Liver (tissue), 9 donors: Measurements from ENCODE around the gene GON4L. TPM values are rescaled to one million over a fixed set of nuclear protein-coding genes. Genes with fewer than 3 reads are reported as not detected.

ENCODE experiments used
- DNase-seq: peaks from one replicate; pipeline ENCODE4 v3.0.0-alpha.2; 2017; ENCODE audit warnings: low spot score
- H3K27ac ChIP-seq, 2 donors: one replicate each; pipeline ENCODE4 v1.7.0; 2013; ENCODE audit warnings: inconsistent platforms in 2 of 2, low read length in 2 of 2, control low read depth in 1 of 2, low read depth in 1 of 2, mild to moderate bottlenecking in 1 of 2
- H3K27me3 ChIP-seq, 4 donors: one replicate each; pipeline versions ENCODE4 v1.6.1 to v1.7.0; 2013; ENCODE audit warnings: low read length in 3 of 4, inconsistent platforms in 1 of 4, mild to moderate bottlenecking in 1 of 4, moderate library complexity in 1 of 4; ENCODE audit not compliant: control insufficient read depth in 4 of 4, insufficient read depth in 4 of 4
- H3K36me3 ChIP-seq, 4 donors: one replicate each; pipeline versions ENCODE4 v1.6.1 to v1.7.0; 2013; ENCODE audit warnings: low read length in 3 of 4, mild to moderate bottlenecking in 3 of 4, low read depth in 1 of 4, moderate library complexity in 1 of 4; ENCODE audit not compliant: control insufficient read depth in 4 of 4, insufficient read depth in 3 of 4
- H3K4me1 ChIP-seq, 4 donors: one replicate each; pipeline versions ENCODE4 v1.6.1 to v1.7.0; 2013; ENCODE audit warnings: low read length in 3 of 4, mild to moderate bottlenecking in 3 of 4, moderate library complexity in 1 of 4; ENCODE audit not compliant: control insufficient read depth in 4 of 4, insufficient read depth in 4 of 4
- H3K4me3 ChIP-seq, 3 donors: one replicate each; pipeline versions ENCODE4 v1.6.1 to v1.7.0; 2013; ENCODE audit warnings: low read length in 3 of 3, control low read depth in 1 of 3, low read depth in 1 of 3, mild to moderate bottlenecking in 1 of 3
- H3K9ac ChIP-seq, 2 donors: one replicate each; pipeline ENCODE4 v1.7.0; 2013; ENCODE audit warnings: low read length in 2 of 2, mild to moderate bottlenecking in 2 of 2, moderate library complexity in 2 of 2, control low read depth in 1 of 2, low read depth in 1 of 2
- H3K9me3 ChIP-seq, 4 donors: one replicate each; pipeline versions ENCODE4 v1.6.1 to v1.7.0; 2013; ENCODE audit warnings: low read length in 3 of 4; ENCODE audit not compliant: control insufficient read depth in 4 of 4
- ATF3 ChIP-seq: IDR thresholded peaks from 2 replicates; pipeline ENCODE4 v1.6.1; 2016; ENCODE audit warnings: antibody characterized with exemption
- CTCF ChIP-seq: fragments of 150-350 bp; IDR thresholded peaks from 2 replicates; pipeline ENCODE4 v1.5.1; 2017; ENCODE audit warnings: improper control_type of control experiment, low read depth, low read length; ENCODE audit not compliant: missing input control
- EGR1 ChIP-seq, 2 donors: IDR thresholded peaks; 2 replicates each; pipeline ENCODE4 v1.6.1; 2016 to 2018; ENCODE audit warnings: antibody characterized with exemption in 2 of 2, low read depth in 2 of 2
- FOXA1 ChIP-seq: IDR thresholded peaks from 2 replicates; pipeline ENCODE4 v1.6.1; 2016; ENCODE audit warnings: antibody characterized with exemption
- FOXA2 ChIP-seq: IDR thresholded peaks from 2 replicates; pipeline ENCODE4 v1.6.1; 2016; ENCODE audit warnings: antibody characterized with exemption
- GABPA ChIP-seq, 2 donors: IDR thresholded peaks in 1 of 2; conservative IDR thresholded peaks in 1 of 2; 2 replicates each; pipeline ENCODE4 v1.6.1; 2016; ENCODE audit warnings: antibody characterized with exemption in 2 of 2, mild to moderate bottlenecking in 1 of 2, moderate library complexity in 1 of 2
- HNF4A ChIP-seq, 2 donors: conservative IDR thresholded peaks; 2 replicates each; pipeline ENCODE4 v1.6.1; 2016; ENCODE audit warnings: antibody characterized with exemption in 2 of 2, mild to moderate bottlenecking in 2 of 2
- HNF4G ChIP-seq: IDR thresholded peaks from 2 replicates; pipeline ENCODE4 v1.6.1; 2016; ENCODE audit warnings: antibody characterized with exemption
- JUND ChIP-seq, 2 donors: IDR thresholded peaks; 2 replicates each; pipeline ENCODE4 v1.6.1; 2016; ENCODE audit warnings: antibody characterized with exemption in 2 of 2
- MAX ChIP-seq: IDR thresholded peaks from 2 replicates; pipeline ENCODE4 v1.6.1; 2016; ENCODE audit warnings: antibody characterized with exemption
- NR2F2 ChIP-seq: IDR thresholded peaks from 2 replicates; pipeline ENCODE4 v1.6.1; 2016; ENCODE audit warnings: antibody characterized with exemption
- RAD21 ChIP-seq, 2 donors: IDR thresholded peaks; 2 replicates each; pipeline ENCODE4 v1.6.1; 2016; ENCODE audit warnings: antibody characterized with exemption in 2 of 2, mild to moderate bottlenecking in 2 of 2
- RXRA ChIP-seq, 2 donors: IDR thresholded peaks; 2 replicates each; pipeline ENCODE4 v1.6.1; 2017 to 2018; ENCODE audit warnings: antibody characterized with exemption in 2 of 2, mild to moderate bottlenecking in 1 of 2
- SP1 ChIP-seq: IDR thresholded peaks from 2 replicates; pipeline ENCODE4 v1.6.1; 2018; ENCODE audit warnings: antibody characterized with exemption, mild to moderate bottlenecking
- TAF1 ChIP-seq: conservative IDR thresholded peaks from 2 replicates; pipeline ENCODE4 v1.6.1; 2016; ENCODE audit warnings: antibody characterized with exemption, mild to moderate bottlenecking
- YY1 ChIP-seq: IDR thresholded peaks from 2 replicates; pipeline ENCODE4 v1.6.1; 2016; ENCODE audit warnings: antibody characterized with exemption, mild to moderate bottlenecking
- ZBTB33 ChIP-seq: IDR thresholded peaks from 2 replicates; pipeline ENCODE4 v1.6.1; 2016; ENCODE audit warnings: antibody characterized with exemption
- WGBS: extraction: QIAGEN DNeasy Blood & Tissue Kit; methylation state at CpG from one replicate; pipeline ENCODE4 v1.1.7; 2013; 5-methylcytosine and 5-hydroxymethylcytosine counted together
- polyA plus RNA-seq, 2 donors: library from polyadenylated mRNA; stranded (reverse) in 1 of 2; unstranded in 1 of 2; fragments of 200-250 nt in 1 of 2; fragments of >200 nt in 1 of 2; fragmentation: Nextera tagmentation in 1 of 2; extraction: Ambion mirVana in 1 of 2; gene quantifications; one replicate each; pipeline versions ENCODE4 v1.2.1 to v1.2.3, GENCODE V29; 2013 to 2015
- total RNA-seq, 2 donors: library from RNA; depleted of rRNA; stranded (reverse); fragments of >200 nt; gene quantifications; one replicate each; pipeline ENCODE4 v1.2.3, GENCODE V29; 2014
- donor health status: healthy.
- donor health status: healthy.
- donor health status: healthy.
- donor health status: healthy.
- donor health status: healthy.

The GON4L gene
- total and polyA plus RNA-seq, 4 donors = 5.7 to 26.2 (median 15.7) TPM

- Histone ChIP-seq H3K36me3 (peaks cover 0 to 6% (median 4%) of the 10 kb centered on the region in 4 donors), H3K9ac (peak overlapping the region; percentile 78 to 99), H3K4me1 (peaks cover 5 to 23% (median 16%) of the 10 kb centered on the region in 4 donors), H3K9me3 (no peaks in the 10 kb centered on the region), H3K4me3 (peak overlapping the region; percentile 50 to 84 (median 63)), H3K27ac (peak overlapping the region; percentile 96 to 98), H3K27me3 (no peaks in the 10 kb centered on the region)
- peak in 1 of 2 donors; percentile 12 for TF ChIP-seq RXRA (IDR thresholded peaks at IDR 0.05)
- TF ChIP-seq EGR1 (IDR thresholded peaks at IDR 0.05; ENCODE audit: low read depth in 2 of 2) = no peak
- no peak for TF ChIP-seq YY1
- TF ChIP-seq JUND (IDR thresholded peaks at IDR 0.05) = no peak
- 39% methylated on average over 12 of the region's 12 CpGs for WGBS
- DNase-seq = no peak
Observed at GRCh38 chr1:155858800-155859233, 1.8 kb upstream of the GON4L start.

- Histone ChIP-seq H3K27me3 (no peaks in the 10 kb centered on the region), H3K4me3 (peak overlapping the region; percentile 71 to 99 (median 96)), H3K4me1 (peaks cover 5 to 23% (median 16%) of the 10 kb centered on the region in 4 donors), H3K27ac (peak overlapping the region; percentile 91 to 94), H3K9me3 (no peaks in the 10 kb centered on the region), H3K36me3 (peaks cover 4 to 24% (median 16%) of the 10 kb centered on the region in 4 donors), H3K9ac (peak overlapping the region; percentile 97)
- no peak for TF ChIP-seq HNF4A (conservative IDR thresholded peaks at IDR 0.05)
- no peak for TF ChIP-seq RXRA (IDR thresholded peaks at IDR 0.05)
- TF ChIP-seq NR2F2 = no peak
- DNase-seq = no peak
- 56% methylated on average over 20 of the region's 20 CpGs for WGBS
Observed at GRCh38 chr1:155856257-155856974, 598 bp downstream of the GON4L start.

- no peak for TF ChIP-seq YY1
- TF ChIP-seq RAD21 (IDR thresholded peaks at IDR 0.05) = no peak
- TF ChIP-seq FOXA2 = no peak
- no peak for TF ChIP-seq NR2F2
- TF ChIP-seq JUND (IDR thresholded peaks at IDR 0.05) = no peak
- no peak for TF ChIP-seq GABPA (IDR thresholded peaks at IDR 0.05 in 1 of 2, conservative IDR thresholded peaks at IDR 0.05 in 1 of 2)
- Histone ChIP-seq H3K27ac (no peak overlapping the region), H3K4me1 (no peaks in the 10 kb centered on the region), H3K36me3 (peaks cover 7 to 33% (median 22%) of the 10 kb centered on the region in 4 donors), H3K27me3 (no peaks in the 10 kb centered on the region), H3K4me3 (no peak overlapping the region), H3K9me3 (no peaks in the 10 kb centered on the region), H3K9ac (no peak overlapping the region)
- 92% methylated on average over 3 of the region's 3 CpGs for WGBS
- DNase-seq = no peak
Observed at GRCh38 chr1:155850345-155850744, 6.7 kb downstream of the GON4L start.

GRCh38 chr1:155847823-155848529 is 9.0 kb downstream of the GON4L start:
- Histone ChIP-seq H3K4me3 (no peak overlapping the region), H3K4me1 (no peaks in the 10 kb centered on the region), H3K27ac (no peak overlapping the region), H3K9me3 (no peaks in the 10 kb centered on the region), H3K9ac (no peak overlapping the region), H3K36me3 (peaks cover 2 to 23% (median 15%) of the 10 kb centered on the region in 4 donors), H3K27me3 (no peaks in the 10 kb centered on the region)
- DNase-seq = no peak
- 93% methylated on average over 1 of the region's 1 CpG for WGBS
- TF ChIP-seq CTCF (no peak), FOXA2 (no peak), HNF4G (no peak), GABPA (IDR thresholded peaks at IDR 0.05 in 1 of 2, conservative IDR thresholded peaks at IDR 0.05 in 1 of 2) (no peak), ATF3 (no peak), RAD21 (IDR thresholded peaks at IDR 0.05) (no peak), NR2F2 (no peak), SP1 (no peak), RXRA (IDR thresholded peaks at IDR 0.05) (no peak), TAF1 (no peak), ZBTB33 (no peak), MAX (no peak), JUND (IDR thresholded peaks at IDR 0.05) (no peak), EGR1 (IDR thresholded peaks at IDR 0.05; ENCODE audit: low read depth in 2 of 2) (no peak), YY1 (no peak), FOXA1 (no peak)
